T-helper 17 cell (primary cell): ENCODE data around the gene KIF16B. TPM values are rescaled to one million over a fixed set of nuclear protein-coding genes. Genes with fewer than 3 reads are reported as not detected.

Source experiments
- ATAC-seq: fragments of 150-1000 bp; cut with Tn5 transposase; 2 replicates; pipeline ENCODE4 v1.10.0; 2021; ENCODE audit warnings: mild to moderate bottlenecking, moderate library complexity
- DNase-seq, 3 donors: peaks; one replicate each; pipeline versions ENCODE4 v3.0.0 to v3.0.0-alpha.2; 2020 to 2021
- H3K9me3 ChIP-seq: one replicate; pipeline ENCODE4 v1.7.0; 2013; ENCODE audit warnings: low read length, mild to moderate bottlenecking; ENCODE audit not compliant: control insufficient read depth, poor library complexity, severe bottlenecking
- H3K27ac Mint-ChIP-seq: one replicate; pipeline ENCODE4 v1.8.0; 2022; ENCODE audit warnings: mild to moderate bottlenecking, moderate library complexity, mixed read lengths
- H3K27me3 Mint-ChIP-seq: one replicate; pipeline ENCODE4 v1.8.0; 2022; ENCODE audit warnings: mixed read lengths
- H3K36me3 Mint-ChIP-seq: one replicate; pipeline ENCODE4 v1.8.0; 2022; ENCODE audit warnings: low read depth, mixed read lengths
- H3K4me1 Mint-ChIP-seq: one replicate; pipeline ENCODE4 v1.8.0; 2022; ENCODE audit warnings: mild to moderate bottlenecking, mixed read lengths
- H3K4me3 Mint-ChIP-seq: one replicate; pipeline ENCODE4 v1.8.0; 2022; ENCODE audit warnings: mild to moderate bottlenecking, moderate library complexity, mixed read lengths
- total RNA-seq, 4 donors: library from RNA in 2 of 4; stranded (reverse) in 2 of 4; gene quantifications; one replicate each; pipeline ENCODE4 v1.2.3 and lab custom pipeline; 2022 to 2026

Gene KIF16B
- total RNA-seq, 2 donors from 2014 or later, result 11.1 to 12.0 TPM

GRCh38 chr20:16393297-16393696 lies 180.0 kb downstream of the KIF16B start:
- no peak overlapping the region for H3K4me3 Mint-ChIP-seq
- H3K27me3 Mint-ChIP-seq, result no peaks in the 10 kb centered on the region
- peaks cover 14% of the 10 kb centered on the region for H3K36me3 Mint-ChIP-seq
- H3K9me3 ChIP-seq, result no peaks in the 10 kb centered on the region
- H3K27ac Mint-ChIP-seq, result no peak overlapping the region
- DNase-seq (no peak), ATAC-seq (no peak)
- no peaks in the 10 kb centered on the region for H3K4me1 Mint-ChIP-seq

DNA sequence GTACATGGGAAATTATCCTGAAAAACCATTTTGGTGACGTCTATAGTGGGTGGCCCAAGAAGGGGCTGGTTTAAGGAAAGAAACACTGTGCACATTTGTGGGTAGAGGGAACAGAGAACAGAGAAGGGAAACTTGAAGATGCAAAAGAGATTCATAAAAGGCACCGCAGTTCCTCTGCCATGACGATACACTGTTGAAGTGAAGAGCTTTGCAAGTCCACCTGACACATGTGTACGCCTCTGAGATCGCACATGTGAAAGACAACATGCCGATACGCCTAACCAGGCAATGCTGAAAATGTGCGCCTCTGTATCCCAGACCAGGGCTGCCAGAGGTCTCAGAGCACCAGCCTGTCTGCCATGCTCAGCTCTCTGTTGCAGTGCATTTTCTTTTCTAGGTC lies 180.9 kb downstream of the KIF16B start:
- ATAC-seq, result peak; percentile 23
- H3K4me1 Mint-ChIP-seq, result no peaks in the 10 kb centered on the region
- no peaks in the 10 kb centered on the region for H3K9me3 ChIP-seq
- no peak for DNase-seq
- peaks cover 10% of the 10 kb centered on the region for H3K36me3 Mint-ChIP-seq
- no peak overlapping the region for H3K27ac Mint-ChIP-seq
- no peak overlapping the region for H3K4me3 Mint-ChIP-seq
- H3K27me3 Mint-ChIP-seq, result no peaks in the 10 kb centered on the region

DNA sequence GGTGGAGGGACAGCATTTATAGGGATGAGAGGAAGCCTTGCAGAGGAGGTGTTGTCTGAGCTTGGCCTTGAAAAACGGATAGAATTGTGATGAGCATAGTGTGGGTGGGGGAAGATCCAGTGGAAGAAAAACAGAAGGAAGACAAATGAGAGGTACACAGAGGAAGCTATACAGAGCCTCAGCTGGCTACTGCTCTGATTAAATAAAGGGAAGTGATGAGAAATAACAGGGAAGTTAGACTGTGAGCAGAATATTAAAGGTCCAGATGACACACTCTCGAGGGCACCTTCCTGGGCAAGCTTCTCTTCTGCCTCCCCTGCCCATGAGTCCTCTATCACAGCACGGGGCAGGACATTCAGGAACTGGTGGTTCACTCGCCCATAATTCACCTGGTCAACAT lies 182.3 kb downstream of the KIF16B start:
- H3K27me3 Mint-ChIP-seq, result no peaks in the 10 kb centered on the region
- no peaks in the 10 kb centered on the region for H3K9me3 ChIP-seq
- peaks cover 10% of the 10 kb centered on the region for H3K36me3 Mint-ChIP-seq
- H3K27ac Mint-ChIP-seq, result no peak overlapping the region
- no peaks in the 10 kb centered on the region for H3K4me1 Mint-ChIP-seq
- peak; percentile 25 for ATAC-seq
- H3K4me3 Mint-ChIP-seq, result no peak overlapping the region
- no peak for DNase-seq

GRCh38 chr20:16388731-16389130 lies 184.5 kb downstream of the KIF16B start:
- H3K27me3 Mint-ChIP-seq, result no peaks in the 10 kb centered on the region
- H3K4me1 Mint-ChIP-seq, result no peaks in the 10 kb centered on the region
- ATAC-seq (no peak), DNase-seq (no peak)
- H3K9me3 ChIP-seq, result no peaks in the 10 kb centered on the region
- no peak overlapping the region for H3K27ac Mint-ChIP-seq
- peaks cover 12% of the 10 kb centered on the region for H3K36me3 Mint-ChIP-seq
- no peak overlapping the region for H3K4me3 Mint-ChIP-seq

- no peak for ATAC-seq
- DNase-seq, result no peak
- H3K9me3 ChIP-seq, result no peaks in the 10 kb centered on the region
- Mint-ChIP-seq H3K36me3 (peaks cover 12% of the 10 kb centered on the region), H3K27me3 (no peaks in the 10 kb centered on the region), H3K4me3 (no peak overlapping the region), H3K27ac (no peak overlapping the region), H3K4me1 (no peaks in the 10 kb centered on the region)
These were observed 185.6 kb downstream of the KIF16B start for GRCh38 chr20:16387666-16388065.

DNA sequence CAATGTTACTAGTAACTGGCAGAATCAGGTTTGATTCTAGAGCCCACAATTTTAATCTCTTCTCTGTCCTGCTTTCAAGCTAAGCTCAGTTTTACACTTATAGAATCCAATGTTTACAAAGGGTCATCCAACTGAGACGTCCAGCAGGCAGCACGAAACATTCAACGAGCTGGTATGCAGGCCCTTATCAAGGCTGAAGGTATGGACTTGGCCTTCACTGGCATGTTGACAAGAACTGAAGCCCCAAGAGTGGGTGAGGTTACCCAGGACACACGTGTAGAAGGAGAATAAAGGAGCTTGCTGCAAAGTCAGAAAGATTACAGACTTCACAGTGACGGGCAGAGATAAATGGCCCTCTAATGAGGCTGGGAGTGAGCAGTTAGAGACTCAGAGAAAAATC lies 187.4 kb downstream of the KIF16B start:
- H3K36me3 Mint-ChIP-seq, result peaks cover 8% of the 10 kb centered on the region
- H3K27ac Mint-ChIP-seq, result no peak overlapping the region
- no peaks in the 10 kb centered on the region for H3K27me3 Mint-ChIP-seq
- ATAC-seq, result no peak
- no peak overlapping the region for H3K4me3 Mint-ChIP-seq
- H3K4me1 Mint-ChIP-seq, result no peaks in the 10 kb centered on the region
- DNase-seq, result no peak
- no peaks in the 10 kb centered on the region for H3K9me3 ChIP-seq

GRCh38 chr20:16385462-16385861 lies 187.8 kb downstream of the KIF16B start:
- Mint-ChIP-seq H3K36me3 (peaks cover 4% of the 10 kb centered on the region), H3K4me3 (no peak overlapping the region), H3K27me3 (no peaks in the 10 kb centered on the region), H3K4me1 (no peaks in the 10 kb centered on the region), H3K27ac (no peak overlapping the region)
- no peak for ATAC-seq
- no peak for DNase-seq
- H3K9me3 ChIP-seq, result no peaks in the 10 kb centered on the region

GRCh38 chr20:16381444-16381843 lies 191.8 kb downstream of the KIF16B start:
- no peak overlapping the region for H3K27ac Mint-ChIP-seq
- ATAC-seq, result no peak
- H3K36me3 Mint-ChIP-seq, result peaks cover 18% of the 10 kb centered on the region

GRCh38 chr20:16378712-16379370 lies 194.4 kb downstream of the KIF16B start:
- H3K9me3 ChIP-seq, result no peaks in the 10 kb centered on the region
- Mint-ChIP-seq H3K36me3 (peaks cover 22% of the 10 kb centered on the region), H3K27me3 (no peaks in the 10 kb centered on the region), H3K4me1 (no peaks in the 10 kb centered on the region), H3K4me3 (no peak overlapping the region), H3K27ac (no peak overlapping the region)
- ATAC-seq (no peak), DNase-seq (no peak)

More at GRCh38 chr20:16381444-16381843, 191.8 kb downstream of the KIF16B start:
- DNase-seq, result no peak
- Mint-ChIP-seq H3K4me3 (no peak overlapping the region), H3K4me1 (no peaks in the 10 kb centered on the region), H3K27me3 (no peaks in the 10 kb centered on the region)
- no peaks in the 10 kb centered on the region for H3K9me3 ChIP-seq

DNA sequence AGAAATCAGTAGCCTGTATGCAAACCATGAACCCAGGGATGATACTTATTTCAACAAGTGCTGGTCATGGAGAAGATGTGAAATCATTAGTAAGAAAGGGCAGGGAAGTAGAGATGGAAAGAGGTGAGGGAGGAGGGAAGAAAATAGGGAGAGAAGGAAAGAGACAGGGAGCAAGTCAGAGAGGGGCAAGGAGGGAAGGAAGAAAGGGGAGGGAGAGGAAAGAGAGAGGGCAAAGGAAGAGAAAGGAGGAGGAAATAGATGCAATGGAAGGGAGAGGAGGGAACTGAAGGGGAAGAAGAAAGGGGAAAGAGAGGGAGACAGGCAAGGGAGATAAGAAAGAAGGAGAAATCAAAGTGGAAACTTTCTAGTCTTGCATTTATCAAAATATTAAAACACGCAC lies 195.1 kb downstream of the KIF16B start:
- no peak overlapping the region for H3K27ac Mint-ChIP-seq
- DNase-seq, result no peak
- H3K4me1 Mint-ChIP-seq, result no peaks in the 10 kb centered on the region
- no peak for ATAC-seq
- no peaks in the 10 kb centered on the region for H3K9me3 ChIP-seq
- peaks cover 22% of the 10 kb centered on the region for H3K36me3 Mint-ChIP-seq
- H3K27me3 Mint-ChIP-seq, result no peaks in the 10 kb centered on the region
- H3K4me3 Mint-ChIP-seq, result no peak overlapping the region

DNA sequence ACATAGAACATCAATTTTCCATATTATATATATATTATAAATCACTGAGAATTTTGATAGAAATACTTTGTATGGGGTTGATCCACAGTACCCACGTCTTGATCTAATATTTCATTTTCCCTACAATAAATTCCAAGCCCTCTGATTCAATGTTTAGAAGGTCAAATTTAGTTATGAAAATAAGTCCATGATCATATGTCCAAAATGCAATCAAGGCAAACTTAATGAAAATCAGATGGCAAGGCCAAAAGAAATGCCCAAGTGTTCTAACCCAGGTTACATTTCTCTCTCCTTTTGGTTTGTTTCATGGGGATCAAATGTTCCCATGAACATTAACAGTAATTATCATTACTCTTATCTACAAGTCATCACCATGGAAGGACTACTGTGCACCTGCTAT lies 203.8 kb downstream of the KIF16B start:
- Mint-ChIP-seq H3K27me3 (no peaks in the 10 kb centered on the region), H3K27ac (no peak overlapping the region), H3K4me3 (no peak overlapping the region), H3K36me3 (peaks cover 17% of the 10 kb centered on the region), H3K4me1 (no peaks in the 10 kb centered on the region)
- ATAC-seq (no peak), DNase-seq (no peak)
- H3K9me3 ChIP-seq, result no peaks in the 10 kb centered on the region

DNA sequence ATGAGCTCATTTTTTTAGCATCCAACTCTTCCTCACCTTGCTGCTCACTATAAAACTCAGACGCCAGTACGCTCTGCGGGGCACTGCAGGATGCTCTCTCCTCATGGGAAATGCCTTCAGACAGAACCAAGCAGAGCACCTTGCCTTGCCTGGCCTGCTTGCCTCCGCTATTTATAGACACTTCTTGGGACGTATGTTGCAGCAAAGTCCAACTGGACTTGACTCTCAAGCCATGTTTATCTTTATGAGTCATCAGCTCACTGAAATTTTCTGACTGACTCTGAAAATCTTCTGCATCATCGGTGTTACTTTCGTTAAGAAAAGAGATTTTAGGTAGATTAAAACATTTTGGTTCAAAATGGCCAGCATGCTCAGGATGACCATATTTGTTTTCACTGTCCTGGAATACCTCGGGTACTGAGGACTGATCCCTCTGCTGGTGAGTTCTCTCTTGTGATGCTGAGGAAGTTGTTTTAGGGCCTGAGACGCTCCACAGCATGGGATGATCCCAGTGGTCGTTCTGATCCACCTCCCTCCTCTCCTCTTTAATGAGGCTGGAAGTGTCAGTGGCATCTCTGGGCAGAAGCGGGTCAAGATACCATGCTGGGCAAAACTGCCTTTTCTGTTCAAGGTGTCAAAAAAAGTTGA lies 204.5 kb downstream of the KIF16B start:
- H3K27me3 Mint-ChIP-seq, result no peaks in the 10 kb centered on the region
- no peak for DNase-seq
- H3K9me3 ChIP-seq, result no peaks in the 10 kb centered on the region
- no peak for ATAC-seq
- H3K27ac Mint-ChIP-seq, result no peak overlapping the region
- peaks cover 17% of the 10 kb centered on the region for H3K36me3 Mint-ChIP-seq
- H3K4me3 Mint-ChIP-seq, result no peak overlapping the region
- no peaks in the 10 kb centered on the region for H3K4me1 Mint-ChIP-seq

GRCh38 chr20:16367948-16368560 lies 205.2 kb downstream of the KIF16B start:
- no peak overlapping the region for H3K27ac Mint-ChIP-seq
- no peaks in the 10 kb centered on the region for H3K27me3 Mint-ChIP-seq
- no peaks in the 10 kb centered on the region for H3K9me3 ChIP-seq
- no peaks in the 10 kb centered on the region for H3K4me1 Mint-ChIP-seq
- no peak for ATAC-seq
- H3K36me3 Mint-ChIP-seq, result peaks cover 17% of the 10 kb centered on the region
- H3K4me3 Mint-ChIP-seq, result no peak overlapping the region
- no peak for DNase-seq

DNA sequence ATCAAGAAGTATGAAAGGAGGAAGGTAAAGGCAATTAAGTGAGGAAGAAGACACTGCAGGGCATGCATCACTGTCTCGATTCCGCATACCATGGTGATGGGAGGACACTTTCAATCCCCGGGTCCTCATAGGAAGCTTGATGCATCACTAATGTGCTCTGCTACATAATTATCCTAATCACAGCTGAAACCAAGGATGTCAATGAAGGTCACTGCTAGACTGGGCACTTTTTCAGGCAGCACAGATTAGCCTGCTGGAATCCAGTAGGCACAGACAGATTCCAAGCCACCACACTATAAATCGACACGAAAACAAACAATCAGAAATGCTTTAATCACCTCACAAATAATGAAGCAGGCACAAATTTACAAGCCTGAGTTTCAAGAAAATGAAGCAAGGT lies 206.7 kb downstream of the KIF16B start:
- DNase-seq (no peak), ATAC-seq (no peak)
- peaks cover 14% of the 10 kb centered on the region for H3K36me3 Mint-ChIP-seq
- H3K27me3 Mint-ChIP-seq, result no peaks in the 10 kb centered on the region
- H3K4me1 Mint-ChIP-seq, result no peaks in the 10 kb centered on the region
- no peak overlapping the region for H3K27ac Mint-ChIP-seq
- H3K9me3 ChIP-seq, result no peaks in the 10 kb centered on the region
- no peak overlapping the region for H3K4me3 Mint-ChIP-seq
